Measurements from ENCODE around the gene PSMA2. TPM values are rescaled to one million over a fixed set of nuclear protein-coding genes. Genes with fewer than 3 reads are reported as not detected.
"Not testable (repeated sequence)": the region's sequence is repeated elsewhere in the genome, so short reads cannot be mapped to it uniquely, and the experiment has no call there.

The PSMA2 gene
- total RNA-seq, 1 experiment from 2014 or later, result 155 TPM

DNA sequence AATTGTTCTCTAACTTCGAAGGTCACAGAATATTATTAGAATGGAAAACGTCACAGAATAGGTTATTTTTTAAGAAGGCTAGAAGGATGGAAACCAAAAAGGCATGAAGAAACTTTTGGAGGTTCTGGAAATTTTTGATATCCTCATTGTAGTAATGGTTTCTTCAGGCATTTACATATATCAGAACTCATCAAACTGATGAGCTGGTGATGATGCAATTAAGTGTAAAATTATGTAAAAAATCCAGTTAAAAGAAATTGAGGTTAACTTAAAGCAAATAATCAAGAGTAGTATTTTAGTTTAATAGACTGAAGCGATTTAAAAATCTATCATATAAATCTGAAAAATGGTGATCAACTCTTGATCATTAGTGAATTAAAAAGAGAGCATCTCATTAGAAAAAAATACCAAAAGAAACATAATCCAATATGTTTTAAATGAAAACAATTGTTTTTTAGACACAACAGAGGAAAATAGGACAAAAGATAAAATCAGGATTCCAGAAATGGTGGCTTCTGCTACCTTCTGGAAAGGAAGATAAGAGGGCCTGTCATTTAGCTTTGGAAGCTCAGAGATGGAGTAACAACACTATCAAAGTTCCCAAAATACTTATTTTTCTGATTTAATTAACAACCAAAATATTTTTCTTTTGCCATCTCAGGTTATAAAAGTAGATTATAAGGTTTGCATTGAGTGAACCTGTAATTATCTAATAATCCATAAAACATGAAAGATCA lies 9.8 kb downstream of the PSMA2 start:
- no peak for DNase-seq (ENCODE audit: low read depth, low spot score)
- in situ Hi-C loops (cut with HindIII; ENCODE audit: low pct_unique_long_range_greater_than_20kb, low sequenced_read_pairs), result no loop called here

- in situ Hi-C loops (cut with HindIII; ENCODE audit: low pct_unique_long_range_greater_than_20kb, low sequenced_read_pairs), result no loop called here
- no peak for DNase-seq (ENCODE audit: low read depth, low spot score)
Observed at GRCh38 chr7:42915356-42915755, 16.6 kb downstream of the PSMA2 start.

GRCh38 chr7:42914421-42915045 lies 17.4 kb downstream of the PSMA2 start:
- in situ Hi-C loops (cut with HindIII; ENCODE audit: low pct_unique_long_range_greater_than_20kb, low sequenced_read_pairs), result no loop called here
- no peak for DNase-seq (ENCODE audit: low read depth, low spot score)

GRCh38 chr7:42914009-42914408 lies 18.0 kb downstream of the PSMA2 start:
- in situ Hi-C loops (cut with HindIII; ENCODE audit: low pct_unique_long_range_greater_than_20kb, low sequenced_read_pairs), result no loop called here

GRCh38 chr7:42913591-42913990 lies 18.4 kb downstream of the PSMA2 start:
- DNase-seq (ENCODE audit: low read depth, low spot score), result no peak
- in situ Hi-C loops (cut with HindIII; ENCODE audit: low pct_unique_long_range_greater_than_20kb, low sequenced_read_pairs), result no loop called here

More at GRCh38 chr7:42914009-42914408, 18.0 kb downstream of the PSMA2 start:
- no peak for DNase-seq (ENCODE audit: low read depth, low spot score)

- in situ Hi-C loops (cut with HindIII; ENCODE audit: low pct_unique_long_range_greater_than_20kb, low sequenced_read_pairs), result no loop called here
Observed at GRCh38 chr7:42911454-42912447, 20.2 kb downstream of the PSMA2 start, which contains the start of gene C7orf25. TSS of gene C7orf25 (minus strand) at chr7:42912070. CDS start at chr7:42910900, 1,170 bp downstream.

DNA sequence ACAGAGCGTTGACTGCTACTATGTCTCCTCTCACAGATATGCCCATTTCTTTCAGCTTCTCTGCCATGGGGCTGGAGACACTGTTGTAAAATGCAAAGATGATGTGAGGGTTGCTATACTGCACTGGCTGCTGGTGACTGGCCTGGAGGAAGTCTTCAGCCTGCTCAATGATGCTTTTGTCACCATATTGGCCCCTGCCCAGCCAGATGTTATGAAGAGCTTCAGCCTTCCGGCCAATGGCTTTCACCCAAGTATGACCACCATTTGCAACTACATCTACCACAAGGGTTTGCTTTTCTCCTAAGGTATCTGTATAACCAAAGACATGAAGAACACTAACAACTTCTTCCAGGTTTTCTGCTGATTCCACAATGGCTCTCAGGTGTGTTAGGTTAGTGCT lies 21.7 kb downstream of the PSMA2 start:
- DNase-seq (ENCODE audit: low read depth, low spot score), result peak; percentile 38
- in situ Hi-C loops (cut with HindIII; ENCODE audit: low pct_unique_long_range_greater_than_20kb, low sequenced_read_pairs), result no loop called here

More at GRCh38 chr7:42911454-42912447, 20.2 kb downstream of the PSMA2 start, which contains the start of gene C7orf25:
- DNase-seq (ENCODE audit: low read depth, low spot score), result peak; percentile 97

DNA sequence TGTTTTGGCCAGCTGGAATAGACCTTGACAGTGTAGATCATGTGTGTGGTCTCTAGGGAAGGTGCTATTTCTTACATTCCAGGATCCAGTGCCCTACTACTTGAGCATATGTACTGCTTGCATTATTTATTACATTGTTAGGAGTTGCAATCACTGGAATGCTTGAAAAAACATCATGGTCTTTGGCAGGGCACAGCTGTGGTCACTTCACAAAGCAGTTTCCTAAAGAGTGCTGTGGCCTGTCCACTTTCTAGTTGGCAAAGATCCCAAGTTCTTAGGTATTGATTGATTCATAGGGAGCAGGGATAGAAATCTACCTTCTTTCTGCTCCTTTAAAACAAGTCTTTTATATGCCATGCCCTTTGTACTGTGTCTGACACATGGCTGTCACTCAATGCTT lies 24.7 kb downstream of the PSMA2 start:
- in situ Hi-C loops (cut with HindIII; ENCODE audit: low pct_unique_long_range_greater_than_20kb, low sequenced_read_pairs), result no loop called here
- no peak for DNase-seq (ENCODE audit: low read depth, low spot score)

DNA sequence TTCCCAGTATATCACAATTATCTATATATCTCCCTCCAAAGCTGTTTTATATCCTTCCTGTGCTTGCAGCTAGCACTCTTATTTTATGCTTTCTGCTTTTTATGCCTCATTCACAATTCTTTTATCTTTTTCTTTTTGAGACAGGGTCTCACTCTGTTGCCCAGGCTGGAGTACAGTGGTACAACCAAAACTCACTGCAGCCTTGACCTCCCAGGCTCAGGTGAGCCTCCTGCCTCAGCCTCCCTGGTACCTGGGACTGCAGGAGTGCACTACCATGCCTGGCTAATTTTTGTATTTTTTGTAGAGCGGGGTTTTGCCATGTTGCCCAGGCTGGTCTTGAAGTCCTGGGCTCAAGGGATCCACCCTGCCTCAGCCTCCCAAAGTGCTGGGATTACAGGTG lies 25.8 kb downstream of the PSMA2 start:
- in situ Hi-C loops (cut with HindIII; ENCODE audit: low pct_unique_long_range_greater_than_20kb, low sequenced_read_pairs), result no loop called here
- no peak for DNase-seq (ENCODE audit: low read depth, low spot score)

GRCh38 chr7:42902331-42902730 lies 29.6 kb downstream of the PSMA2 start:
- DNase-seq (ENCODE audit: low read depth, low spot score), result no peak
- in situ Hi-C loops (cut with HindIII; ENCODE audit: low pct_unique_long_range_greater_than_20kb, low sequenced_read_pairs), result no loop called here

GRCh38 chr7:42900842-42901241 lies 31.1 kb downstream of the PSMA2 start:
- DNase-seq (ENCODE audit: low read depth, low spot score), result no peak
- in situ Hi-C loops (cut with HindIII; ENCODE audit: low pct_unique_long_range_greater_than_20kb, low sequenced_read_pairs), result no loop called here

- DNase-seq (ENCODE audit: low read depth, low spot score), result no peak
- in situ Hi-C loops (cut with HindIII; ENCODE audit: low pct_unique_long_range_greater_than_20kb, low sequenced_read_pairs), result no loop called here
Observed at GRCh38 chr7:42893346-42894240, 38.4 kb downstream of the PSMA2 start.

GRCh38 chr7:42886893-42887505 lies 45.0 kb downstream of the PSMA2 start:
- in situ Hi-C loops (cut with HindIII; ENCODE audit: low pct_unique_long_range_greater_than_20kb, low sequenced_read_pairs), result no loop called here
- DNase-seq (ENCODE audit: low read depth, low spot score), result no peak

GRCh38 chr7:42886129-42886528 lies 45.8 kb downstream of the PSMA2 start:
- peak; percentile 52 for DNase-seq (ENCODE audit: low read depth, low spot score)
- in situ Hi-C loops (cut with HindIII; ENCODE audit: low pct_unique_long_range_greater_than_20kb, low sequenced_read_pairs), result no loop called here

DNA sequence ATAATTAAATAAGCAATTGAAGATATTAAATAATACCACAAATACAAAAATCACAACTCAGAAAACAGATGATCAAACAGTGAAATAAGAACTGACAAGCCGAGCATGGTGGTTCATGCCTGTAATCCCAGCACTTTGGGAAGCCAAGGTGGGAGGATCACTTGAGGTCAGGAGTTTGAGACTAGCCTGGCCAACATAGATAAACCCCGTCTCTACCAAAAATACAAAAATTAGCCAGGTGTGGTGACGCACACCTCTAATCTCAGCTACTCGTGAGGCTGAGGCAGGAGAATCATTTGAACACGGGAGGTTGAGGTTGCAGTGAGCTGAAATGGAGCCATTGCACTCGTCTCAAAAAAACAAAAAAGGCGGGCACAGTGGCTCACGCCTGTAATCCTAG lies 46.8 kb downstream of the PSMA2 start:
- DNase-seq (ENCODE audit: low read depth, low spot score); in situ Hi-C loops (cut with HindIII; ENCODE audit: low pct_unique_long_range_greater_than_20kb, low sequenced_read_pairs): not testable (repeated sequence)

GRCh38 chr7:42883950-42884349 lies 48.0 kb downstream of the PSMA2 start:
- in situ Hi-C loops (cut with HindIII; ENCODE audit: low pct_unique_long_range_greater_than_20kb, low sequenced_read_pairs), result no loop called here
- DNase-seq (ENCODE audit: low read depth, low spot score), result no peak

DNA sequence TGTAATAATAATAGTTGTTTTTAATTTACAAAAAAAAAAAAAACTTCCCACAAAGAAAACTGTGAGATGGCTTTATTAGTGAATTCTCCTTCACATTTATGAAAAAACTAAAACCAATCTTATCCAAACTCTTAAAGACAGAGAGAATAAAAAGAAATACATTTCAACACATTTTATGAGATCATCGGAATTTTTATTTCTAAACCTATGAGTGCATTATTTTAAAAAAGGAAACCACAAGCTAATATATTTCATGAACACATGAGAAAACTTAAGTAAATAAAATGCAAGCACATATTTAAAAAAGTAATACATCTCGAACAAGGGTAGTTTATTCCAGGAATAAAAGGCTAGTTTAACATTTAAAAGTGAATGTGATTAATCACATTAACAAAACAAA lies 51.6 kb downstream of the PSMA2 start:
- in situ Hi-C loops (cut with HindIII; ENCODE audit: low pct_unique_long_range_greater_than_20kb, low sequenced_read_pairs), result no loop called here
- no peak for DNase-seq (ENCODE audit: low read depth, low spot score)
